Stimulated activated CD4-positive, alpha-beta T cell treated with anti-CD3 and anti-CD28 coated beads, Interleukin-4, amount 100 ng/mL, for 1 hour (primary cell): Measurements from ENCODE around the gene MFSD6.

Experiments
- DNase-seq: peaks from one replicate; pipeline ENCODE4 v3.0.0-alpha.2; 2020

MFSD6 gene

DNA sequence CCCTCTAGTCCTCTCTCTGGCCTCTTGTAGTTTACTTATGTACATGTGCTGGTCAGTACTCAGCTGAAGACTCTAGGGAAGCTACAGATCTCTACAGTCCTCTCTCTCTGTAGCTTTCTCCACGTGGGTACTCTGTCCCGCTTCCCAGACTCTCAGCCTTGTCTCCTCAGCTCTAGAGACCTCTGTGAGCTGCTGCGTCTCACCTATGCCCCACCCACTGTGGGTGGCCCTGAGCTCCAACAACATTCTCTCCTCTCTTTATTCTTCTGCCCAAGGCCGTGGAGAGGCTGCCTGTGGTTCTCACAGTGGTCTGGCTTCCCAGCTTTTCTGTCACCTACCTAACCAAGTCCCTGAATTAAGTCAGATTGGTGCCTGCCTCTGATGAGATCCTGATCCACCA, 33.4 kb downstream of the MFSD6 start:
- no peak for DNase-seq

DNA sequence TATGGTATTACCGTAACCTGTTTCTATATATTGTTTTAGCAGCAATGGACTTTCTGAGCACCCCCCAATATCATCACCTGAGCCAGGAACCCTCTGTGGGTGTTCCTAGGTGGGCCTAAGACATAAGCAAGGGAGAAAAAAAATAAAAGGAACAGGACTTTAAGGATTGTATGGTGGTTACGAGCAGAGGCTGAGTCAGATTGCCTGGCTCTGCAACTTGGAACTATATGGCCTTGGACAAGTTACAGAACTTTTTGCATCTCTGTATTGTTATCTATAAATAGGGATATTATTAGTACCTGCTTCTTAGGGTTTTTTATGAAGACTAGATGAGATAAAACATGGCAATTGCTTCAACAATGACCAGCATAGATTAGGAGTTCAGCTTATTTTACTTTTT, 34.9 kb downstream of the MFSD6 start:
- no peak for DNase-seq

GRCh38 chr2:190443778-190444481, 35.8 kb downstream of the MFSD6 start:
- no peak for DNase-seq

GRCh38 chr2:190444976-190445375, 36.8 kb downstream of the MFSD6 start:
- no peak for DNase-seq

- DNase-seq: no peak
Measured at GRCh38 chr2:190446193-190446592, 38.0 kb downstream of the MFSD6 start.

- DNase-seq: no peak
Measured at GRCh38 chr2:190446750-190447516, 38.8 kb downstream of the MFSD6 start.

GRCh38 chr2:190447766-190448165, 39.6 kb downstream of the MFSD6 start:
- DNase-seq: no peak

DNA sequence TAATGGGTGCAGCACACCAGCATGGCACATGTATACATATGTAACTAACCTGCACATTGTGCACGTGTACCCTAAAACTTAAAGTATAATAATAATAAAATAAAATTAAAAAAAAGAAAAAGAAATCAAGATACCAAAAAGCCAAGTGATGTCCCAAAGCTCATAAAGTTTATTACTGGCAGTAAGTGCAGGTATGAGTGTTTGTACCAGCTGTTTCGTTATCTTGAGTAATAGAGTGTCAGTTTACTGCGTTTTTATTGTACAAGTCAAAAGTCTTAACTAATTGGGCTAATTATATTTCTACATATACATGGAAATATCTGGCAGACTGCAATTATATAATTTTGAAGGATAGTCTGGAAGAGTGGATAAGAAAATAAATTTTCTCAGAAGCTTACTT, 41.8 kb downstream of the MFSD6 start:
- DNase-seq: no peak

DNA sequence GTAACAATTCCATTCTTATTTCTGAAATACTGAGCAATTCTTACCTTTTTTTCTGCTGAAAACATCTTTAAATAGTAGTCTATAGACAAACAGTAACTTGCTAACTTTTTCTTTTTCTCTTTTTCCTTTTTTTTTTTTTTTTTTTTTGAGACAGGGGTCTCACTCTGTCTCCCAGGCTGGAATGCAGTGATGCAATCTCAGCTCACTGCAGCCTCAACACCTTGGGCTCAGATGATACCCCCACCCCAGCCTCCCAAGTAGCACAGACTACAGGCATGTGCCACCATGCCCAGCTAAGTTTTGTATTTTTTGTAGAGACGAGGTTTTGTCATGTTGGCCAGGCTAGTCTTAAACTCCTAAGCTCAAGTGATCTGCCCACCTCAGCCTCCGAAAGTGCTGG, 42.2 kb downstream of the MFSD6 start:
- DNase-seq: no peak

DNA sequence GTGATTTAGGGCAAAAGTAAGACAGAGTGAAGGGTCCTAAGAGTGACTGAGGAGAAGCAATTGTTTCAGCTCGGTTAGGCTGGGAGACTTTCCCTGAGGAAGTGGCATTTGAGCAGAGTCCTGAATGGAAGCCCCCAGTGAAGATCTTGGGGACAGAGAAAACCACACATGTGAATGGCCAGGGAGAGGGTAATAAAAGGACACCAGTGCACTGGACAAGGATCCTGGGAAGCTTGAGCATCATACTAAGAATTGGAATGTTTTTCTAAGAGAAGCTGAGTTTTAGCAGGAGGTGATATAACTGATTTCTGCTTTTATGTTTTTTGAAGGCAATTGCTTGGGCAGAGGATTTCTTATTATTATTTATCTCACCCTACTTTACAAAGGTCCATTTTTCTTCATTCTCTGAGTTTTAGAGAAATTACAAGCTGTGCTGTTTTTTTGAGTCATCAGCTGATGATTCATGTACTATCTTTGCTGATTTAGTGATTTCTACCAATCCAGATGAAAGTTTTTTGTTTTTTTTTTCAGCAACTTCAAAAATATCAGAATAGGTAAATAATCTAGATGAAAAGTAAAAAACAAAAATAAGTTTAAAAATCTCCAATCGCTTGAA, 43.5 kb downstream of the MFSD6 start:
- DNase-seq: no peak

- no peak for DNase-seq
Measured at GRCh38 chr2:190452433-190452832, 44.3 kb downstream of the MFSD6 start.

DNA sequence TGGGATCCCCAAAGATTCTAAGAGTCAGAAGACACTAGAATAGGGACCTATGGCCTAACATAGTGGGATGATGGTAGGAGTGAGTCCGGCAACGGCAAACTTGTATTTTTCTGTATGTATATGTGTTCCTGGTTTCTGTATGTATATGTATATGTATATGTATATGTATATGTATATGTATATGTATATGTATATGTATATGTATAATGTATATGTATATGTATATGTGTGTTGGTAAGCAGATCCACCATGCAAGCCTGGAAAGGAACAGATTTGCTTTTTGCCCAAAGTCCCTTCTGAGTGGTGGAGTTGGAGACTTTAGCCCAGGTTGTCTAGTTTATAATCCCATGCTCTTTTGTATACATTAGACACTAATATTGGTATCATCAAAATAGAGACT, 46.6 kb downstream of the MFSD6 start:
- DNase-seq: no peak

- no peak for DNase-seq
Measured at GRCh38 chr2:190455358-190456095, 47.4 kb downstream of the MFSD6 start.

GRCh38 chr2:190456833-190457232, 48.7 kb downstream of the MFSD6 start:
- no peak for DNase-seq

- no peak for DNase-seq
Measured at GRCh38 chr2:190457256-190457655, 49.1 kb downstream of the MFSD6 start.

DNA sequence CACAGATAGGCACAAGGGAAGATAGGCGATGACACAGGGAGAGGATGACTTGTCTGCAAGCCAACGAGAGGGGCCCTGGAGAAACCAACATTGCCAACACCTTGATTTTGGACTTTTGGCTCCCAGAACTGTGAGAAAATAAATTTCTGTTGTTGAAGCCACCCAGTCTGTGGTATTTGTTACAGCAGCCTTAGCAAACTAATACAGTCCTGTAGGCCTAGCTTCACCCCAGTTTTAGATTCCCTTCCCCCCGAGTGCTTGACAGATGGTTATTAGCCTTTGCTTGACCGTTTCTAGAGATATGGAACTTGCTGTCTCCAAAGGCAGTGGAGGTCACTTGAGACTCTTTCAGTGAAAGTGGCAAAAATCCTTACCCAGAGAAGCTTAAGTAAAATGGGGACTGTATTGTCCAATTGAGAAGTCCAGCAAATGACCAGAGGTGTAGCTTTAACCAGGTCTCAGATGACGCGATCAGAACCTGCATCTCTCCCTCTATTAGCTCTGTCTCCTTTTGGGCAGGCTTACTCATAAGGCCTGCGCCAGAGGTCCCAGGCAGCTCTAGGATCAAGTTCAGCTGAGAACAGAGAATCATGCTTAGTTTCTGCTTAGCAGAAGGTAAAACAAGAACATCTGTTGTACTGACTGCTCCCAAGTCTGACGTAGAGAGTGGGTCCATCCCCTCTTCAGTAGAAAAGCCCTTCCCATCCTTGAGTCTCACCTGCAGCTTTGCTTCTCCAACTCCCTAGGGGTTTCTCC, 50.4 kb downstream of the MFSD6 start:
- DNase-seq: no peak

DNA sequence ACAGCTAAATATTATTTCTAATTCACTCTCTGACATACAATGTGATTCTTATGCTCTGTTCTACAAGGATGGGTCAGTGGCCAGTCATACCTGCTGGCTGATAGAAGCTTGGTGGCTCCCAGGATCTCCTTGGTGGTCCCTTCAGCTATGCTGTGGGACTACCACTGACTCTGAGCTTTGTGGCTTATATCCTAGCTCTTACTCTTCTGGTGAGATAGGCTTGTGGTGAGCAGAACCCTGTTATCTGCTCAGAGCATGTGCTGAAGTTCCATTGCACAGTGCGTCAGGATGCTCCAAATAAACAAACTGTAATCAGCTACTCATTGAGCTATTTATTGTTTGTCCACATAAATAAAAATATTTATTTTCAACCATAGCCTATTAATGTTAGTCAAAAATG, 51.7 kb downstream of the MFSD6 start:
- DNase-seq: no peak

DNA sequence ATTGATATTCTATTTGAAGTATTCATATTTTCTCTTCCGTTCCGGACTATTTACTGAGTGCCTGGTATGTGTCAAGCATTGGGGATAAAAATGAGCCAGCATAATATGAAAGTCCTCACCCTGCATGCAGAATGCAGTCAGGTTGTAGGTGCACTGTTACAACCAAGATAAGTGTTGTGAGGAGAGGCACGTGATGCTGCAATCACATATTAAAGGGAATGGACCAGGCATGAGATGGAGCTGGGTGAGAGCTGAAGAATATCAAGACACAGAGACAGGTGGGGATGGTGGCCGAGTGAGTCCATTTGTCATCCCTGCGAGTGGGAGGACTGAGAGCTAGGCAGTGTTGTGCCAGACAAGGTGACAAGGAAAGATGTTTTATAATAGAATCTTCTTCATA, 52.3 kb downstream of the MFSD6 start:
- no peak for DNase-seq

DNA sequence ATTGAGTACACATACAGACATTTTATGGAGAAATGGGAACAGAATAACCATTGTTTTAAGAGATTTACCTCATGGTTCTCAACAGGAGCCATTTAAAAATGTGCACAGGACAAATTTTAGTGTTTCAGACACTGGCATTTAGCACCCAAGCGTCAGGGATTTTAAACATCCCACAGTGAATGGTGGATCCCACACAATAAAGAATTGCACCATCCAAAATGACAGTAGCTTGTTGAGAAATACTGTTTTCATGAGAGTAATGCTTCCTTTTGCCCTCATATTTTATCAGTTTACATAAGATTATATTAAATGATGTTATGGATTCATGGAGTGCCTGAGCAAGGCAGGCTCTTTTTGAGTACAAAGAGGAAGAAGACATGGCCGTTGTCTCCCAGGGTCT, 54.0 kb downstream of the MFSD6 start:
- DNase-seq: no peak

- DNase-seq: no peak
Measured at GRCh38 chr2:190462611-190463010, 54.5 kb downstream of the MFSD6 start.

GRCh38 chr2:190465060-190465459, 56.9 kb downstream of the MFSD6 start:
- no peak for DNase-seq

GRCh38 chr2:190466819-190467446, 58.8 kb downstream of the MFSD6 start:
- DNase-seq: no peak
